NCI-H2081 treated with DMSO at 0.1 percent for 48 hours (cell line): Measurements from ENCODE around the gene GSG1.

Source experiments
- DNase-seq: peaks from one replicate; lab custom pipeline; 2025; lab: John Stamatoyannopoulos, UW

The GSG1 gene

GRCh38 chr12:13119826-13120225 lies 16.4 kb upstream of the GSG1 start:
- no peak for DNase-seq

- no peak for DNase-seq
These were observed 13.6 kb upstream of the GSG1 start for GRCh38 chr12:13117029-13117428.

- no peak for DNase-seq
These were observed 12.8 kb upstream of the GSG1 start for GRCh38 chr12:13116259-13116658.

GRCh38 chr12:13114251-13115052 lies 11.0 kb upstream of the GSG1 start:
- no peak for DNase-seq

GRCh38 chr12:13112968-13113367 lies 9.5 kb upstream of the GSG1 start:
- DNase-seq, result no peak

GRCh38 chr12:13106666-13107065 lies 3.2 kb upstream of the GSG1 start:
- no peak for DNase-seq

GRCh38 chr12:13105781-13106180 lies 2.3 kb upstream of the GSG1 start:
- DNase-seq, result no peak

- DNase-seq, result no peak
These were observed 942 bp upstream of the GSG1 start for GRCh38 chr12:13104409-13104808.

- no peak for DNase-seq
These were observed 839 bp downstream of the GSG1 start for GRCh38 chr12:13102461-13103195.

- DNase-seq, result no peak
These were observed 1.6 kb downstream of the GSG1 start for GRCh38 chr12:13101821-13102375.

GRCh38 chr12:13100882-13101769 lies 2.3 kb downstream of the GSG1 start:
- no peak for DNase-seq

- no peak for DNase-seq
These were observed 2.9 kb downstream of the GSG1 start for GRCh38 chr12:13100605-13100881.

GRCh38 chr12:13099844-13100604 lies 3.4 kb downstream of the GSG1 start:
- DNase-seq, result no peak

- DNase-seq, result no peak
These were observed 4.2 kb downstream of the GSG1 start for GRCh38 chr12:13099066-13099843.

GRCh38 chr12:13097491-13098011 lies 5.9 kb downstream of the GSG1 start:
- no peak for DNase-seq

GRCh38 chr12:13095266-13095995 lies 8.0 kb downstream of the GSG1 start:
- no peak for DNase-seq

- DNase-seq, result no peak
These were observed 9.1 kb downstream of the GSG1 start for GRCh38 chr12:13094367-13094766.

GRCh38 chr12:13093848-13094220 lies 9.6 kb downstream of the GSG1 start:
- DNase-seq, result no peak

GRCh38 chr12:13093191-13093847 lies 10.1 kb downstream of the GSG1 start:
- no peak for DNase-seq
